ENCODE measurements around the gene GGT6.
A peak's percentile ranks its signal among the peaks of the same experiment; 100 is the strongest.

Gene GGT6

GRCh38 chr17:4573669-4574068 is 13.3 kb upstream of the GGT6 start:
- DNase-seq (ENCODE audit: low read depth): no peak

DNA sequence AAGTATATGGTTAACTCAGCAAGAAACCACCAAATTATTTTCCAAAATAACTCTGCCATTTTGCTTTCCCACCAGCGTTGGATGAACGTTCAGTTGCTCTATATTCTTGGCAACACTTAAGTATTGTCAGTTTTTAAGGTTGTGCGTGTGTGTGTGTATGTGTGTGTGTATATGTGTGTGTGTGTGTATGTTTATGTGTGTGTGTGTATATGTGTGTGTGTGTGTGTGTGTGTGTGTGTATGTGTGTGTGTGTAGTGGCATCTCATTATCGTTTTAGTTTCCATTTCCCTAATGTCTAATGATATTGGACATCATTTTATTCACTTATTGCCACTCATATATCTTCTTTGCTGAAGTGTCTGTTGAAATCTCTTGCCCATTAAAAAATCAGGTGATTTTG is 12.7 kb upstream of the GGT6 start:
- DNase-seq (ENCODE audit: low read depth): no peak

GRCh38 chr17:4572131-4572530 is 11.8 kb upstream of the GGT6 start:
- DNase-seq (ENCODE audit: low read depth): no peak

DNA sequence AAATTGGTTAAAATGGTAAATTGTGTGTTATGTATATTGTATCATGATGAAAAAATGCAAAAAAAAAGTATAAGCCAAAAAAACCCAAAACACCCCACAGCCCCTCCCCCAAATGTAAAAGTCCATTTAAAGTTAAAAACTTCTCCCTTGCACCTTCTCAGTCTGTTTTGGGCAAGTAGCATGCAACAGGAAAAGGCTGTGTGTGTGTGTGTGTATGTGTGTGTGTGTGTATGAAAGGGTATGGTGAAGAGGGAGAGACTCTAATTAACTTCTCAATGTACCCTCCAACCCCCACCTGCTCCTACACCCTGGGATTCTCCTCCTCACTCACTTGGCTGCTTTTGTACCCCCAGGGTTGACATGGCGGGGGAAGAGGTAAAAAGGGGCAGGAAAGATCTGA is 9.2 kb upstream of the GGT6 start:
- no peak for DNase-seq (ENCODE audit: low read depth)

GRCh38 chr17:4566785-4567184 is 6.4 kb upstream of the GGT6 start:
- peak; percentile 56 for DNase-seq (ENCODE audit: low read depth)

- peak; percentile 77 for DNase-seq (ENCODE audit: low read depth)
These were observed 5.1 kb upstream of the GGT6 start for GRCh38 chr17:4565209-4566141.

- DNase-seq (ENCODE audit: low read depth): no peak
These were observed 1.9 kb upstream of the GGT6 start for GRCh38 chr17:4562015-4562969.

DNA sequence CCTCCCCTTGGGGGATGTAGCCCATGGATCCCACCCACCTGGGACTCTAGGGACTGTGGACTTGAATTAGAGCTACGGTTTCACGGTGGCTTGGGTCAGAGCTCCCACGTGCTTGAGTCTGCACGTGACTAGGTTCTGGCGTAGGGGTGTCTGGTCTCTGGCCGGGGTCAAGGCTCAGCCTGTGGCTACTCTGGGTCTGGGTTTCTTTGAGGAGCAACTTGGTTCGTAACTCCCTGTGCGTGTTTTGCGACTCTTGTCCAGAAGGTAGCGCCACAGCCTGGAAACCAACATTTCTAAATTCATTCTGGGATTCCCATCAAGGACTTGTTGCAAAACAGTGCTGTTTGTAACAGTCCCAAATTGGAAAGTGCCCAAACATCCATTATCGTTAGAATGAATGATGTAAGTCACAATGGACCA is 470 bp upstream of the GGT6 start:
- peak; percentile 44 for DNase-seq (ENCODE audit: low read depth)

DNA sequence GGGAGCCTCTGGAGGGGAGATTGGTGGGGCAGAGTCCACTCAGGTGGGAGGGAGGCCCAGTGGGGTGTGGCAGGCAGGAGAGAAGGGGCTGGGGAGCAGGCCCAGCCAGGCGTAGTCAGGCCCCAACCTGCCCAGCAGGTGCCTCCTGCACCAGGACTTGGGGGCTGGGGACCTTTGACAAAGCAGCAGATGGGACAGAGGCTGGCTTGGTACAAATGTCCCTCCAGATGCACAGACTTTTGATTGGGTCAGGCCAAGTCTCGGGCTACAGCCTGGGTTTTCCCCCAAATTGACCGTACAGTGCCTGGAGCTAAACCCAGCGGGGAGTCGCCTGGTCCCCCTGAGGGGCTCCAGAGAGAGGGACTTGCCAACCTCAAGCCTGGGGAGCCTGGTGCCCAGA is 411 bp downstream of the GGT6 start:
- DNase-seq (ENCODE audit: low read depth): no peak

- DNase-seq (ENCODE audit: low read depth): no peak
These were observed 1.1 kb downstream of the GGT6 start for GRCh38 chr17:4559139-4559791.

DNA sequence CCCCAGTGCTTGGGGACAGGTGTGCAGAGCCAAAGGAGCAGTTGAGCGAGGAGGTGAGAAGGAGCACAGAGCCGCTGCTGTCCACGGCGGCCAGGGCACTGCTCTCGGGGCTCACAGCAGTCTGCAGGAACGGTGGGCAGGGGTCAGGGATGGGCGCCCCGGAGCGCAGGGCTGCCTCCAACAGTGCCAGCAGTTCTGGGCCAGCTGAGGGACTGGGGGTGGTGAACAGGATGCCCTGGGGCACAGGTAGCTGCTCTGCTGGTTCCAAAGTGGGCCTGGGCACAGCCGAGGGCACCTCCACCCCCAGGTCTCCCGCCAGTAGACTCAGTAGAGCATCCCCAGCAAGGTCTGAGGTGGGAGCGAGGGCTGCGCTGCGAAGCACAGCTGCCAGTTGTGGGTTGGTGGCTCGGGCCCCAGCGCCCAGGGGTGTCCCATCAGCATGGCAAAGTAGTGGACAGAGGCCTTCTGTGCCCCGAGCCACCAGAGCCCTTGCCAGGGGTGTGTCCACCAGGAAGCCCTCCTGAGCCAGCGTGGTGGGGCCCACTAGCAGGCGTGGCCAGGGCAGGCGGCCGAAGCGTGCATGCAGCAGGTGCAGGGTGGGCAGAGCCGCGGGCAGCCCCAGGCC is 1.9 kb downstream of the GGT6 start:
- no peak for DNase-seq (ENCODE audit: low read depth)

GRCh38 chr17:4557626-4558346 is 2.6 kb downstream of the GGT6 start:
- no peak for DNase-seq (ENCODE audit: low read depth)

- DNase-seq (ENCODE audit: low read depth): no peak
These were observed 3.4 kb downstream of the GGT6 start for GRCh38 chr17:4556996-4557395.

- no peak for DNase-seq (ENCODE audit: low read depth)
These were observed 4.3 kb downstream of the GGT6 start for GRCh38 chr17:4555873-4556759.

DNA sequence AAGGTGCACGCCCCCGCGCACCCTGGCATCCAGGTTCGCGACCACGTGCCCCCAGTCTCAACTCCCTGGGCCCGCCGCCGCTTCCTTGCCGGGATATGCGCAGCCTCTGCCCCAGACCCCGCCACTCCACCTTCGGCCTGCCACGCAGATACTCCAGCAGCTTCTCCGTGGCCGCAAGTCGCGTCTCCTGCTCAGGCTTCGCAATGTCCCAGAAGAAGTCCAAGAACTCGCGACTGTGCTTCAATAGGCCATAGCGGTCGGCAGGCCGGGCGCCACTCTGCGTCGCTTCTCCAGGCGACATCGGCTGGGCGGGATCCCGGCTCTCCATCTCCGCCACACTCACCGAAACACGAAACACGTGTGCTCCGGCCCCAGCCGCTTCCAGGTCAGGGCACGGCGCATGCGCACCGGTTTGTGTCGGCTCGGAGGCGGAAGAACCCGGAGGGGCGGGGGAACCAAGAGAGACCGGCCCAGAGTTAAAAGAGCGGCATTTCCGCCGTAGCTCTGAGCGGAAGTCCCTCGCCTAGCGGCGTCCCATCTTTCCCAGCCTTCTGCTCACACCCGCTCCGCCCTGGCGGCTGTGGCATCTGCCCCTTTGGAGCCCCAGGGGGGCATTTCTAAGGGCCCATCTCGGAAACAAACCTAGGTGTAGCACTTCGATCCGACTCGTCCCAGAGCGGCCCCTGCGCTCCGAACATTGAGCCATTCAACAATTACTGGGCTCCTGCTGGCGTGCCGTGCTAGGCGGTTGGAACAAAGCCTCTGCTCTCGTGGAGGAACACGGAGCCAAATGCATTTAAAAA is 5.2 kb downstream of the GGT6 start, which contains the start of gene MYBBP1A:
Gene MYBBP1A (minus strand): TSS at position 388 of the 803 bp plus-strand sequence. CDS start 60 bp downstream, at position 328.
- peak; percentile 87 for DNase-seq (ENCODE audit: low read depth)

DNA sequence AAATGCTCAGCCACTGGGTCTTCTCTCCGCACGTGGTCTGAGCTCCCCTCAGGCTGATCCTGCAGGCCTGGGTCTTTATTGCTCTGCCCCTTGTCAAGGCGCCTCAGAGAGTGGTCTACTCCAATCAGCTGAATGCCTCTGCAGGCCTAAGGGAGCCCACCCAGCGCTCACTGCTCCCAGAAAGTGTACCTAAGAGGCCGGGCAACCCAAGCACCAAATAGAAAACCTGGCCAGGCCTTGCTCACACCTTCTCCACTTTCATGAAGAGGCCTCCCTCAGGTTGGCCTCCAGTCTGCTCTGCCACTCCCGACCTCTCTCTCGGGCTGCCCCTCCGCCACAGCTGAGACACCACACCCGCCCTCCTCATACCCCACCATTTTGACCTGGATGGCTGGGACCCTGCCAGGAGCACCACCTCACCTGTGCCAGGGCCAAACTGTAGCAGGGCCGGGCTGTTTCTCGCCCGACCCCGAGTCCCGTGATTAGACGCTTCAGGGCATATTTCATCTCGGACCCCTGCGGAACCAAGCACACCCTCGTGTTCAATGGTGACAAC is 5.9 kb downstream of the GGT6 start:
- DNase-seq (ENCODE audit: low read depth): no peak

DNA sequence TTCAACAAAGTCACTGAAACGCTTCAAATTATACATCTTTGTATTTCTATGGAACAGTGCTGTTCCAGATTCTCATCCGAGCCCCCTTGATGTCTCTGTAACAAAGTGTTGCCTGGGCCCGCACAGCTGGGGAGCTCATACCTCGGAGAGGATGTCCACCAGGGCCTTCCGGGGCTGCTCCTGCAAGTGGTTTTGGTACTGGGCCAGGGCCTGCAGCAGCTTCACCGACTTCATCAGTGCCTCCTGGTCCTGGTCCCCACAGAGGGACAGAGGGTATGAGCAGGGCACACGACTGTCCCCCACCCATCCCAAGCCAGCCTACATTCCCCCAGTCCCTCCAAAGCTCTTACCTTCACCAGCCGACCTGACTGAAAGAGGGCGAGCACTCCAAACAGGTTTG is 6.7 kb downstream of the GGT6 start:
- no peak for DNase-seq (ENCODE audit: low read depth)

DNA sequence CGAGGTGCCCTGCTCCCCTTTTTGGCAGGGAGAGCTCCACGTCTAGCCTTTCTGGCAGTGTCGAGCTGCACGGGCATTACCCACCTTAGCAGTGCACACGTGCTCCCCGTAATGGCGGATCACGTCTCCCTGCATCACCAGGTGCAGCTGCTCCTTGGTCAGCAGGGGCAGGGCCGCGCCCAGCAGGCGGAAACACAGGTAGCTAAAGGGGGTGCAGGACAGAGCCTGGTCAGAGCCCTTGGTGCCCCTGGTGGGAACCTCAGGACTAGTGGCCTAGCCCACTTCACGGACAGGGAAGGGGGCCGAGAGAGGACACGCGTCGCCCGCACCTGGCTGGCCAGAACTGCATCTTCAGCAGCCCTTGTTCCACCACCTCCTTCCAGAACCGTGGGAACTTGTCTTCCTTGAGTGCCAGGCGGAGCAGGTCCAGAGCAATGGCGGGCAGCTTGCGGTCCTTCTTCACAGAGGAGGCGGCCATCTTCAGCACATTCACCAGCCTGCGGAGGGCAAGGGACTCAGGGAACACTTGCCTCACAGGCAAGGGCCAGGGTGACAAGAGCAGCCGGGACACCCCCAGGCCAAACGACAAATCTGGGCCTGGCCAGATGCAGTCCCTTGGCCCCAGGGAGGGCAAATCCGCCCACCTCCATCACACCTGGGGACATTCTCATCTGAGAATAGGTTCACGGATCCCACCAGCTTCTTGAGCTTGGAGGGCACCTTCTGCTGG is 8.4 kb downstream of the GGT6 start:
- DNase-seq (ENCODE audit: low read depth): no peak

Measured in amniotic epithelial cell (primary cell).